DND-41 (cell line): Measurements from ENCODE around the gene RGS5.

Source experiments
- ATAC-seq: fragments of 200-7000 bp; cut with Tn5 transposase; 3 replicates; pipeline ENCODE4 v1.9.1; 2021; ENCODE audit warnings: low read depth; ENCODE audit not compliant: insufficient read depth
- DNase-seq: peaks from one replicate; pipeline ENCODE4 v3.0.0-alpha.2; 2020
- H2AFZ ChIP-seq: 2 replicates; pipeline ENCODE4 v1.6.0; 2012; ENCODE audit warnings: low read depth, low read length
- H3K27ac ChIP-seq: 2 replicates; pipeline ENCODE4 v1.5.1; 2012; ENCODE audit warnings: low read length, inconsistent platforms
- H3K27me3 ChIP-seq: fragments of 200-600 bp; sonication (generic); 2 replicates; pipeline ENCODE4 v1.6.0; 2012; ENCODE audit warnings: low read length, mild to moderate bottlenecking, inconsistent platforms; ENCODE audit not compliant: insufficient read depth, poor library complexity
- H3K36me3 ChIP-seq: 2 replicates; pipeline ENCODE4 v1.5.1; 2012; ENCODE audit warnings: low read length, inconsistent platforms; ENCODE audit not compliant: insufficient read depth
- H3K4me1 ChIP-seq: 2 replicates; pipeline ENCODE4 v1.5.1; 2012; ENCODE audit warnings: mild to moderate bottlenecking, low read length; ENCODE audit not compliant: insufficient read depth
- H3K4me2 ChIP-seq: 2 replicates; pipeline ENCODE4 v1.6.0; 2012; ENCODE audit warnings: mild to moderate bottlenecking, moderate library complexity, low read length, inconsistent platforms; ENCODE audit not compliant: insufficient read depth
- H3K4me3 ChIP-seq, 2 experiments: fragments of 200-600 bp in 1 of 2; shearing (Covaris generic) in 1 of 2; 2 replicates each; pipeline ENCODE4 v1.5.1; 2012 to 2016; ENCODE audit warnings: inconsistent platforms in 2 of 2, low read length in 2 of 2, mild to moderate bottlenecking in 2 of 2, low read depth in 1 of 2, moderate library complexity in 1 of 2
- H3K79me2 ChIP-seq: 2 replicates; pipeline ENCODE4 v1.6.0; 2012; ENCODE audit warnings: low read length, inconsistent platforms; ENCODE audit not compliant: insufficient read depth
- H3K9ac ChIP-seq: 2 replicates; pipeline ENCODE4 v1.6.0; 2012; ENCODE audit warnings: low read depth, mild to moderate bottlenecking, inconsistent platforms, low read length, moderate library complexity
- H3K9me3 ChIP-seq: 2 replicates; pipeline ENCODE4 v1.5.1; 2012; ENCODE audit warnings: low read length, moderate library complexity, mild to moderate bottlenecking, inconsistent platforms; ENCODE audit not compliant: insufficient read depth, severe bottlenecking
- H4K20me1 ChIP-seq: 2 replicates; pipeline ENCODE4 v1.6.0; 2012; ENCODE audit warnings: low read length; ENCODE audit not compliant: insufficient read depth
- CTCF ChIP-seq: IDR thresholded peaks from 2 replicates; pipeline ENCODE4 v1.5.1; 2012; ENCODE audit warnings: borderline replicate concordance, low read length, moderate library complexity, mild to moderate bottlenecking; ENCODE audit not compliant: poor library complexity, severe bottlenecking; ENCODE audit errors: extremely low read depth
- EZH2 ChIP-seq: IDR thresholded peaks from 3 replicates; pipeline ENCODE4 v1.6.1; 2012; ENCODE audit warnings: borderline replicate concordance, low read depth, mild to moderate bottlenecking, moderate library complexity, low read length, inconsistent platforms; ENCODE audit not compliant: severe bottlenecking

Gene RGS5

GRCh38 chr1:163174524-163175437 is 27.9 kb downstream of the RGS5 start:
- H3K4me2 ChIP-seq, result no peak overlapping the region
- no peaks in the 10 kb centered on the region for H4K20me1 ChIP-seq
- ATAC-seq (peak; percentile 59; the same call in 2 of the 3 replicates), DNase-seq (peak; percentile 53)
- H3K9ac ChIP-seq, result no peak overlapping the region
- H3K4me3 ChIP-seq, result no peak overlapping the region
- no peaks in the 10 kb centered on the region for H3K79me2 ChIP-seq
- H3K9me3 ChIP-seq, result no peaks in the 10 kb centered on the region
- no peaks in the 10 kb centered on the region for H3K27me3 ChIP-seq
- H3K4me1 ChIP-seq, result no peaks in the 10 kb centered on the region
- H2AFZ ChIP-seq, result no peak overlapping the region
- no peak for TF ChIP-seq EZH2
- peak; percentile 88 for TF ChIP-seq CTCF
- no peak overlapping the region for H3K27ac ChIP-seq
- H3K36me3 ChIP-seq, result no peaks in the 10 kb centered on the region

- Histone ChIP-seq H2AFZ (no peak overlapping the region), H4K20me1 (no peaks in the 10 kb centered on the region), H3K4me1 (no peaks in the 10 kb centered on the region), H3K9me3 (no peaks in the 10 kb centered on the region), H3K27ac (no peak overlapping the region), H3K4me2 (no peak overlapping the region), H3K36me3 (no peaks in the 10 kb centered on the region), H3K4me3 (no peak overlapping the region), H3K27me3 (no peaks in the 10 kb centered on the region), H3K79me2 (no peaks in the 10 kb centered on the region), H3K9ac (no peak overlapping the region)
- ATAC-seq, result no peak
- no peak for TF ChIP-seq CTCF
- TF ChIP-seq EZH2, result no peak
- no peak for DNase-seq
These were observed 29.6 kb downstream of the RGS5 start for GRCh38 chr1:163173121-163173520.

- no peak for DNase-seq
- Histone ChIP-seq H3K36me3 (no peaks in the 10 kb centered on the region), H3K27ac (no peak overlapping the region), H3K4me1 (no peaks in the 10 kb centered on the region), H3K79me2 (no peaks in the 10 kb centered on the region), H2AFZ (no peak overlapping the region), H3K4me3 (no peak overlapping the region), H4K20me1 (no peaks in the 10 kb centered on the region), H3K4me2 (no peak overlapping the region), H3K9ac (no peak overlapping the region), H3K9me3 (no peaks in the 10 kb centered on the region), H3K27me3 (no peaks in the 10 kb centered on the region)
- TF ChIP-seq EZH2 (no peak), CTCF (no peak)
- no peak for ATAC-seq
These were observed 30.1 kb downstream of the RGS5 start for GRCh38 chr1:163172596-163172995.
